Nephron progenitor cell (in vitro differentiated cells): ENCODE data around the gene ADRB1.

ENCODE experiments used
- DNase-seq: peaks from one replicate; pipeline ENCODE4 v3.0.0; 2021
- H3K27ac Mint-ChIP-seq: 2 replicates; pipeline ENCODE4 v1.8.0; 2021; ENCODE audit warnings: mild to moderate bottlenecking, moderate library complexity, mixed read lengths
- H3K27me3 Mint-ChIP-seq: 2 replicates; pipeline ENCODE4 v1.8.0; 2021; ENCODE audit warnings: mild to moderate bottlenecking, low read depth, mixed read lengths; ENCODE audit not compliant: poor library complexity
- H3K36me3 Mint-ChIP-seq: 2 replicates; pipeline ENCODE4 v1.8.0; 2021; ENCODE audit warnings: low read depth, mixed read lengths
- H3K4me1 Mint-ChIP-seq: 2 replicates; pipeline ENCODE4 v1.8.0; 2021; ENCODE audit warnings: mixed read lengths
- H3K4me3 Mint-ChIP-seq: 2 replicates; pipeline ENCODE4 v1.8.0; 2021; ENCODE audit warnings: mild to moderate bottlenecking, moderate library complexity, mixed read lengths
- H3K9me3 Mint-ChIP-seq: 2 replicates; pipeline ENCODE4 v1.8.0; 2021; ENCODE audit warnings: mild to moderate bottlenecking, moderate library complexity, mixed read lengths
- TF ChIP-seq, protein P1 (sequence below): fragments of 200-600 bp; sonication (generic); IDR thresholded peaks from 2 replicates; pipeline ENCODE4 v1.5.0; 2021; ENCODE audit warnings: antibody characterized with exemption

The ADRB1 gene

DNA sequence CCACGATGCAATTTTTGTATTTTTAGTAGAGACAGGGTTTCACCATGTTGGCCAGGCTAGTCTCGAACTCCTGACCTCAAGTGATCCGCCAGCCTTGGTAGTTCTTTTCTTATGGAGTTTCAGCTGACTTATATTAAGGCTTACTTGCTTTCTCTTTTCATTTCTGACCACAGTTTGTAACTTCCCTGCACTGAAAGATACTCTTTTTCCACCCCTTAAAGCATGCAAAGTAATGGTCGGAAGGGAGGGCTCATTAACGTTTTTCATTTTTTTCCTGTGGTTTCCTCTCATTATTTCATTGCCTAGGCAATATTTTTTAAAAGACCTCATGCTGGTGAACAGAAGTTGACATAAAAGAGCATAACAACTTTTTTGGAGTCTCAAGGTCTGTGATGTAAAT is 27.0 kb downstream of the ADRB1 start:
- Mint-ChIP-seq H3K36me3 (no peaks in the 10 kb centered on the region), H3K4me3 (no peak overlapping the region), H3K27me3 (no peaks in the 10 kb centered on the region), H3K9me3 (no peaks in the 10 kb centered on the region), H3K27ac (no peak overlapping the region), H3K4me1 (peaks cover 20% of the 10 kb centered on the region)
- DNase-seq = no peak
- TF ChIP-seq, protein P1, sequence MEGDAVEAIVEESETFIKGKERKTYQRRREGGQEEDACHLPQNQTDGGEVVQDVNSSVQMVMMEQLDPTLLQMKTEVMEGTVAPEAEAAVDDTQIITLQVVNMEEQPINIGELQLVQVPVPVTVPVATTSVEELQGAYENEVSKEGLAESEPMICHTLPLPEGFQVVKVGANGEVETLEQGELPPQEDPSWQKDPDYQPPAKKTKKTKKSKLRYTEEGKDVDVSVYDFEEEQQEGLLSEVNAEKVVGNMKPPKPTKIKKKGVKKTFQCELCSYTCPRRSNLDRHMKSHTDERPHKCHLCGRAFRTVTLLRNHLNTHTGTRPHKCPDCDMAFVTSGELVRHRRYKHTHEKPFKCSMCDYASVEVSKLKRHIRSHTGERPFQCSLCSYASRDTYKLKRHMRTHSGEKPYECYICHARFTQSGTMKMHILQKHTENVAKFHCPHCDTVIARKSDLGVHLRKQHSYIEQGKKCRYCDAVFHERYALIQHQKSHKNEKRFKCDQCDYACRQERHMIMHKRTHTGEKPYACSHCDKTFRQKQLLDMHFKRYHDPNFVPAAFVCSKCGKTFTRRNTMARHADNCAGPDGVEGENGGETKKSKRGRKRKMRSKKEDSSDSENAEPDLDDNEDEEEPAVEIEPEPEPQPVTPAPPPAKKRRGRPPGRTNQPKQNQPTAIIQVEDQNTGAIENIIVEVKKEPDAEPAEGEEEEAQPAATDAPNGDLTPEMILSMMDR = no peak

DNA sequence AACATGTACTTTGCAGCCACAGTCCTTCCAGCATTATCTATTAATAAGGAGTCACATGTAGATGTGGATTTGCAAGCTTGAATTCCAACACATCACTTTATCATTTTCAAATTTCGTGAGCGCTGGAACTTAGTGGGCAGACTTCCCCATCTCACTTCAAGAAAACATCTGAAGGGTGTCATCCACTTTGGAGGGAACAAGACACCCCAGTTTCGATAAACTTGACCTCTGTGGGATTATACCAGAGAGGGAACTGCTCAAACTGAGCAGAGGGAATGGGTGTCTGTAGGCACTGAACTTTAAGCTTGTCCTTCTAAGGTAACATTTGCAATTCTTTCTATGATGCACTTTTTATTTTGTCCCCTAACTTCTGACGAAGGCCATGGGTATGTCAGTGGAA is 27.5 kb downstream of the ADRB1 start:
- Mint-ChIP-seq H3K27ac (no peak overlapping the region), H3K4me3 (no peak overlapping the region), H3K27me3 (no peaks in the 10 kb centered on the region), H3K4me1 (peaks cover 19% of the 10 kb centered on the region), H3K36me3 (no peaks in the 10 kb centered on the region), H3K9me3 (no peaks in the 10 kb centered on the region)
- no peak for DNase-seq
- TF ChIP-seq, protein P1 = no peak

DNA sequence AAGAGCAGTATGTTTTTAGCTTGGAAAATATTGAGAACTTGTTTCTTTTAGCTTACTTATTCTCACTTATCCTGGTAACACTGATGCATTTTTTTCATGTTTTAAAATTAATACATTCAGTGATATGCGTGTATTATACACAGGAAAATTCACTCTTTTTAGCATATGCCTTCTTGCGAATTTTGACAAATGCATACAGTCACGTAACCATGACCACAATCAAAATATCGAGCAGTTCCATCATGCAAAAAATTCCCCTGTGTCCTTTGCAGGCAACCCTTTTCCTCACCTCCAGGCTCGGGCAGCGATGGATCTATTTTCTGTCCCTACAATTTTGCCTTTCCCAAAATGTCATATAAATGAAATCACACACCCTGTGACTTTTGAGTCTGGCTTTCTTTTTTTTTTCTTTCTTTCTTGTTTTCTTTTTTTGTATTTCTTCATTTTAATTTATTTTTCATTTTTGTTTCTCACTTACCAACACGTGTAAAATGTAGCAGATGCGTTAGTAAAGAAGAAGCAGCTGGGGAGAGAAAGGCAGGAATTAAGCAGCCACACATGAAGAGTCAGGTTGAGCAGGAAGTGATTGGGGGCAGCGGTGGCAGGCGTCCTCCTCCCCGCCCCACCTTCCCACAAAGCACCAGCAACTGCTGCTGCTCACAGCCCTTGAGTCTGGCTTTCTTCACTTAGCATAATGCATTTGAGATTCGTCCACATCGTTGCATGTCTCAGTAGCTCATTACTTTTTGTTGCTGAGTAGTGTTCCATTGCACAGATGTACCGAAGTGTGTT is 29.9 kb downstream of the ADRB1 start:
- H3K9me3 Mint-ChIP-seq = no peaks in the 10 kb centered on the region
- H3K4me3 Mint-ChIP-seq = no peak overlapping the region
- H3K27me3 Mint-ChIP-seq = no peaks in the 10 kb centered on the region
- no peak for DNase-seq
- H3K27ac Mint-ChIP-seq = no peak overlapping the region
- H3K36me3 Mint-ChIP-seq = no peaks in the 10 kb centered on the region
- H3K4me1 Mint-ChIP-seq = peaks cover 10% of the 10 kb centered on the region
- TF ChIP-seq, protein P1 = no peak

DNA sequence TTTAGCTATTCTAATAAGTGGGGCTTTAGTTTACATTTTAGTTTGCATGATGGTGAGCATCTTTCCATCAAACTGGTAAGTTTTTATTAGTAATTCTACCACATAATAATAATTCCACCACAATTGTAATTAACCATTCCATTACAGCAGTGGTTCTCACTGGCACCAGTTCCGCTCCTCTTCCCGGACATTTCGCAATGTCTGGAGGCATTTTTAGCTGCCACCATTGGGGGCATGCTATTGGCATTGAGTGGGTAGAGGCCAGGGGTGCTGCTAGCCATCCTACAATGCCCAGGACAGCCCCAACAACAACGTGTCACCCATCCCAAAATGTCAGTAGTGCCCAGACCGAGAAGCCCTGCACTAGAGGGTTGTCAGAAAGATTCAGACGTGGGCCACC is 31.4 kb downstream of the ADRB1 start:
- Mint-ChIP-seq H3K27ac (no peak overlapping the region), H3K9me3 (no peaks in the 10 kb centered on the region), H3K4me3 (no peak overlapping the region), H3K27me3 (peaks cover 6% of the 10 kb centered on the region), H3K4me1 (peaks cover 22% of the 10 kb centered on the region), H3K36me3 (no peaks in the 10 kb centered on the region)
- DNase-seq = no peak
- TF ChIP-seq, protein P1 = no peak

DNA sequence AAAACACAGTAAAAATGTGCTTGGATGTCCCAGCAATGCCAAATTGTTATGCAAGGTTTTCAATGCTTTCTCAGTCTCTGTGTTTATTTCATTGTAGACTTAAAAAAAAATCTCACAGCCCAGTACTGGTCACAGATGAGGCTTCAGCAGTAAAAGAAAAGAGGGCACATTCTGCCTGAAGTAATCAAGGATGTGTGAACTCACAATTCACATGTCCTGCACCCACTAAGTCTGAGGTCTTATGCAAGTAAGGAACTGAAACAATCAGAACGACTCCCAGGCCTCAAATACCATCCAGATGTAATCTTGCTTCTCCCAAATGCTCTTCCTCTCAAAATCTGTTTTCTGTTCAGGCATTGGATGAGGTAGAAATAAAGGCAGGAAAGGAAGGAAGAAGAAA is 33.7 kb downstream of the ADRB1 start:
- no peak overlapping the region for H3K27ac Mint-ChIP-seq
- H3K27me3 Mint-ChIP-seq = peaks cover 7% of the 10 kb centered on the region
- TF ChIP-seq, protein P1 = no peak
- no peaks in the 10 kb centered on the region for H3K9me3 Mint-ChIP-seq
- peaks cover 22% of the 10 kb centered on the region for H3K4me1 Mint-ChIP-seq
- H3K36me3 Mint-ChIP-seq = no peaks in the 10 kb centered on the region
- no peak overlapping the region for H3K4me3 Mint-ChIP-seq
- DNase-seq = no peak

DNA sequence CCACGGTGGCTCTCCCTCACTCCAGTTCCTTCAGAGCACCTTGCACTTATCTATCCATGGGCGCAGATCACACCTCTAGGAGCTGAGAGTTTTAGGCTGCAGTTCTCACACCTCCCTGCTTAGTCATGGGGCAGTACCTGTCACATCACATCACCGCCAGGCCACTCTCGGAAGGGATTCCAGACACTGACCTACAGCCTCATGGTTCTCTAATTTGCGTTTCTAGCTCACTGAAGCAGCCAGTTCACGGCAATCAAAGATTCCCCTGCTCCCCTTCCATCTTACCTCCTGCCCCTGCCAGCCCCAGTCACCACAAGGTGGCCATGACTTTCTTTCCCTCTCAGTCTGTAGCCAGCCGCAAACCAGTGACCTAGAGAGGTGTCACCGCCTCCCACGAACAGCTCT is 34.2 kb downstream of the ADRB1 start:
- H3K36me3 Mint-ChIP-seq = no peaks in the 10 kb centered on the region
- peaks cover 22% of the 10 kb centered on the region for H3K4me1 Mint-ChIP-seq
- DNase-seq = no peak
- H3K27me3 Mint-ChIP-seq = peaks cover 7% of the 10 kb centered on the region
- TF ChIP-seq, protein P1 = no peak
- no peaks in the 10 kb centered on the region for H3K9me3 Mint-ChIP-seq
- H3K4me3 Mint-ChIP-seq = no peak overlapping the region
- H3K27ac Mint-ChIP-seq = no peak overlapping the region
